HepG2 (cell line): ENCODE data around the gene A3GALT2. TPM values are rescaled to one million over a fixed set of nuclear protein-coding genes. Genes with fewer than 3 reads are reported as not detected.

Experiments used
- DMAP1 ChIP-seq: IDR thresholded peaks from 2 replicates; pipeline ENCODE4 v1.6.1; 2016
- NCOA5 ChIP-seq: sonication (generic); formaldehyde crosslinking; IDR thresholded peaks from 2 replicates; pipeline ENCODE4 v1.4.0; 2020; ENCODE audit warnings: missing genetic modification reagents
- POLR2G ChIP-seq: fragments of 200-400 bp; formaldehyde crosslinking; IDR thresholded peaks from 2 replicates; pipeline ENCODE4 v1.6.1; 2018; ENCODE audit warnings: mild to moderate bottlenecking, low read depth, low read length, moderate library complexity
- RARA ChIP-seq: IDR thresholded peaks from 2 replicates; pipeline ENCODE4 v1.6.1; 2016; ENCODE audit warnings: missing genetic modification reagents, missing compliant biosample characterization
- SOX5 ChIP-seq: IDR thresholded peaks from 2 replicates; pipeline ENCODE4 v1.6.1; 2016; ENCODE audit warnings: borderline replicate concordance
- SOX6 ChIP-seq, 2 experiments: fragments of 450-650 bp in 1 of 2; sonication (generic) in 1 of 2; formaldehyde crosslinking in 1 of 2; IDR thresholded peaks; 2 replicates each; pipeline versions ENCODE4 v1.4.0 to v1.6.1; 2017 to 2020; ENCODE audit warnings: antibody characterized with exemption in 1 of 2, mild to moderate bottlenecking in 1 of 2, missing genetic modification reagents in 1 of 2
- TARDBP ChIP-seq: sonication (generic); formaldehyde crosslinking; IDR thresholded peaks from 2 replicates; pipeline ENCODE4 v1.8.0; 2022; ENCODE audit warnings: mild to moderate bottlenecking, missing genetic modification reagents
- TFDP1 ChIP-seq: IDR thresholded peaks from 2 replicates; pipeline ENCODE4 v1.6.1; 2016; ENCODE audit warnings: missing compliant biosample characterization, missing genetic modification reagents, borderline replicate concordance
- ZNF205 ChIP-seq: IDR thresholded peaks from 2 replicates; pipeline ENCODE4 v1.6.1; 2018; ENCODE audit warnings: missing biosample characterization, missing genetic modification reagents
- ZNF451 ChIP-seq: sonication (generic); formaldehyde crosslinking; IDR thresholded peaks from 2 replicates; pipeline ENCODE4 v1.5.0; 2020; ENCODE audit warnings: mild to moderate bottlenecking, missing genetic modification reagents
- ZNF614 ChIP-seq: IDR thresholded peaks from 2 replicates; pipeline ENCODE4 v1.6.1; 2018; ENCODE audit warnings: missing biosample characterization, missing genetic modification reagents, inconsistent platforms, borderline replicate concordance
- ZNF644 ChIP-seq: IDR thresholded peaks from 2 replicates; pipeline ENCODE4 v1.6.1; 2016; ENCODE audit warnings: low read depth
- polyA plus RNA-seq, 8 experiments: library from polyadenylated mRNA; depleted of rRNA in 3 of 8; stranded (reverse) in 7 of 8; unstranded in 1 of 8; fragments of >200 nt; fragmentation: Illumina TruSeq in 4 of 8; extraction: Trizol in 4 of 8; gene quantifications; 2 replicates each; pipeline versions ENCODE4 v1.2.1 to v1.2.3, GENCODE V29; 2011 to 2016; ENCODE audit warnings: low read depth in 4 of 8, missing spikeins in 1 of 8, mixed read lengths in 1 of 8; ENCODE audit not compliant: insufficient read depth in 1 of 8
- total RNA-seq, 5 experiments: library from RNA; depleted of rRNA; stranded (reverse); fragments of >200 nt; fragmentation: Illumina TruSeq; extraction: Trizol; gene quantifications; 2 replicates each; pipeline ENCODE4 v1.2.3, GENCODE V29; 2016; ENCODE audit warnings: low read depth in 1 of 5
- TF ChIP-seq, protein P1 (sequence below): sonication (generic); formaldehyde crosslinking; IDR thresholded peaks from 2 replicates; pipeline ENCODE4 v1.8.0; 2022; ENCODE audit warnings: mild to moderate bottlenecking, missing genetic modification reagents, moderate library complexity
- TF ChIP-seq, protein P2 (sequence below): sonication (generic); formaldehyde crosslinking; IDR thresholded peaks from 2 replicates; pipeline ENCODE4 v1.4.0; 2020; ENCODE audit warnings: missing genetic modification reagents
- TF ChIP-seq, protein P3 (sequence below): IDR thresholded peaks from 2 replicates; pipeline ENCODE4 v1.6.1; 2012; ENCODE audit warnings: inconsistent platforms
- TF ChIP-seq, protein P4 (sequence below): sonication (generic); formaldehyde crosslinking; IDR thresholded peaks from 2 replicates; pipeline ENCODE4 v1.9.0; 2022; ENCODE audit warnings: missing genetic modification reagents, mild to moderate bottlenecking, borderline replicate concordance

Gene A3GALT2
- total and polyA plus RNA-seq, 2 of the 13 experiments (the other 11 are each of a cell fraction or from before 2014, with no cell fraction given): not detected

DNA sequence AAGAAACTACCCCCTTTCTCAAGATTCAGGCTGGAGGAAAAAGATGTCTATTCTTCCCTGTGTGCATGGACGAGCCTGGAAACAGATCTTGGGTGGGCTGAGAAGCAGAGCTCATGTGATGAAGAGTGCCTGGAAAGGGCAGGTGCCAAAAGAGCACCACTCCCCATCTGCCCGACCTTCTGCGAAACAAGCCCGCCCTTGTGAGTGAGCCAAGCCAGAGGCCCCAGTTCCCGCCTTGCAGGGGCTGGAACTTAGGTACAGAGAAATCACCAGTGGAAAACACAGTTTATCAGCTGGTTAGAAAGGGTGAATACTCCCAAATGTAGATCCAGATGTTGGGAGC, 26.7 kb upstream of the A3GALT2 start (continued):
- TF ChIP-seq TFDP1 (CRISPR knock-in tag) (peak; percentile 65; the same call in 1 of the 2 replicates), ZNF205 (CRISPR knock-in tag) (0 out of 2 replicates have a peak, but pooled peaks have one; percentile 8), RARA (CRISPR knock-in tag) (no peak), ZNF644 (CRISPR knock-in tag) (0 out of 2 replicates have a peak, but pooled peaks have one; percentile 4), SOX5 (no peak), POLR2G (peak; percentile 22), DMAP1 (CRISPR knock-in tag) (no peak), TARDBP (CRISPR knock-in tag) (no peak), ZNF451 (CRISPR knock-in tag) (no peak), SOX6 (IDR thresholded peaks at IDR 0.05) (no peak), SOX6 (CRISPR knock-in tag; IDR thresholded peaks at IDR 0.05) (no peak), ZNF614 (no peak), NCOA5 (CRISPR knock-in tag) (no peak)
- TF ChIP-seq, protein P1, sequence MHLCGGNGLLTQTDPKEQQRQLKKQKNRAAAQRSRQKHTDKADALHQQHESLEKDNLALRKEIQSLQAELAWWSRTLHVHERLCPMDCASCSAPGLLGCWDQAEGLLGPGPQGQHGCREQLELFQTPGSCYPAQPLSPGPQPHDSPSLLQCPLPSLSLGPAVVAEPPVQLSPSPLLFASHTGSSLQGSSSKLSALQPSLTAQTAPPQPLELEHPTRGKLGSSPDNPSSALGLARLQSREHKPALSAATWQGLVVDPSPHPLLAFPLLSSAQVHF (CRISPR knock-in tag): no peak
- TF ChIP-seq, protein P2, sequence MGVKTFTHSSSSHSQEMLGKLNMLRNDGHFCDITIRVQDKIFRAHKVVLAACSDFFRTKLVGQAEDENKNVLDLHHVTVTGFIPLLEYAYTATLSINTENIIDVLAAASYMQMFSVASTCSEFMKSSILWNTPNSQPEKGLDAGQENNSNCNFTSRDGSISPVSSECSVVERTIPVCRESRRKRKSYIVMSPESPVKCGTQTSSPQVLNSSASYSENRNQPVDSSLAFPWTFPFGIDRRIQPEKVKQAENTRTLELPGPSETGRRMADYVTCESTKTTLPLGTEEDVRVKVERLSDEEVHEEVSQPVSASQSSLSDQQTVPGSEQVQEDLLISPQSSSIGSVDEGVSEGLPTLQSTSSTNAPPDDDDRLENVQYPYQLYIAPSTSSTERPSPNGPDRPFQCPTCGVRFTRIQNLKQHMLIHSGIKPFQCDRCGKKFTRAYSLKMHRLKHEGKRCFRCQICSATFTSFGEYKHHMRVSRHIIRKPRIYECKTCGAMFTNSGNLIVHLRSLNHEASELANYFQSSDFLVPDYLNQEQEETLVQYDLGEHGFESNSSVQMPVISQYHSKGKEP (CRISPR knock-in tag): no peak
- TF ChIP-seq, protein P3, sequence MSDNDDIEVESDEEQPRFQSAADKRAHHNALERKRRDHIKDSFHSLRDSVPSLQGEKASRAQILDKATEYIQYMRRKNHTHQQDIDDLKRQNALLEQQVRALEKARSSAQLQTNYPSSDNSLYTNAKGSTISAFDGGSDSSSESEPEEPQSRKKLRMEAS: 0 out of 2 replicates have a peak, but pooled peaks have one; percentile 1
- TF ChIP-seq, protein P4, sequence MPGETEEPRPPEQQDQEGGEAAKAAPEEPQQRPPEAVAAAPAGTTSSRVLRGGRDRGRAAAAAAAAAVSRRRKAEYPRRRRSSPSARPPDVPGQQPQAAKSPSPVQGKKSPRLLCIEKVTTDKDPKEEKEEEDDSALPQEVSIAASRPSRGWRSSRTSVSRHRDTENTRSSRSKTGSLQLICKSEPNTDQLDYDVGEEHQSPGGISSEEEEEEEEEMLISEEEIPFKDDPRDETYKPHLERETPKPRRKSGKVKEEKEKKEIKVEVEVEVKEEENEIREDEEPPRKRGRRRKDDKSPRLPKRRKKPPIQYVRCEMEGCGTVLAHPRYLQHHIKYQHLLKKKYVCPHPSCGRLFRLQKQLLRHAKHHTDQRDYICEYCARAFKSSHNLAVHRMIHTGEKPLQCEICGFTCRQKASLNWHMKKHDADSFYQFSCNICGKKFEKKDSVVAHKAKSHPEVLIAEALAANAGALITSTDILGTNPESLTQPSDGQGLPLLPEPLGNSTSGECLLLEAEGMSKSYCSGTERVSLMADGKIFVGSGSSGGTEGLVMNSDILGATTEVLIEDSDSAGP (CRISPR knock-in tag): no peak
